Spleen (tissue), 11 donors: Measurements from ENCODE around the gene CTNNBL1. TPM values are rescaled to one million over a fixed set of nuclear protein-coding genes. Genes with fewer than 3 reads are reported as not detected.
A peak's percentile ranks its signal among the peaks of the same experiment; 100 is the strongest.

Experiments used
- DNase-seq: peaks from one replicate; pipeline ENCODE4 v3.0.0-alpha.2; 2020
- H3K27ac ChIP-seq, 8 donors: fragments of 200-600 bp; sonication (generic) in 7 of 8; 1 replicate in 4 of 8; 2 replicates in 4 of 8; pipeline versions ENCODE4 v1.5.0 to v1.8.0; 2016 to 2021; ENCODE audit warnings: inconsistent platforms in 4 of 8, mild to moderate bottlenecking in 4 of 8, moderate library complexity in 1 of 8
- H3K27me3 ChIP-seq, 7 donors: fragments of 200-600 bp; sonication (generic) in 6 of 7; replicated peaks in 1 of 7; 1 replicate in 4 of 7; 2 replicates in 3 of 7; pipeline versions ENCODE4 v1.5.0 to v1.8.0; 2016 to 2021; ENCODE audit warnings: inconsistent platforms in 3 of 7, mild to moderate bottlenecking in 1 of 7
- H3K36me3 ChIP-seq, 6 donors: fragments of 200-600 bp; sonication (generic) in 5 of 6; 1 replicate in 4 of 6; 2 replicates in 2 of 6; pipeline versions ENCODE4 v1.5.0 to v1.8.0; 2016 to 2021; ENCODE audit warnings: inconsistent platforms in 2 of 6
- H3K4me1 ChIP-seq, 6 donors: fragments of 200-600 bp; sonication (generic) in 5 of 6; 1 replicate in 3 of 6; 2 replicates in 3 of 6; pipeline versions ENCODE4 v1.5.0 to v1.8.0; 2016 to 2021; ENCODE audit warnings: inconsistent platforms in 3 of 6
- H3K4me3 ChIP-seq, 8 donors: fragments of 200-600 bp; sonication (generic) in 7 of 8; 1 replicate in 4 of 8; 2 replicates in 4 of 8; pipeline versions ENCODE4 v1.5.0 to v1.8.0; 2016 to 2021; ENCODE audit warnings: inconsistent platforms in 4 of 8, mild to moderate bottlenecking in 4 of 8, moderate library complexity in 2 of 8
- H3K9me3 ChIP-seq, 8 donors: fragments of 200-600 bp; sonication (generic) in 7 of 8; 1 replicate in 4 of 8; 2 replicates in 4 of 8; pipeline versions ENCODE4 v1.5.0 to v1.8.0; 2016 to 2021; ENCODE audit warnings: inconsistent platforms in 4 of 8
- POLR2A ChIP-seq, 3 donors: fragments of 450-650 bp; IDR thresholded peaks; one replicate each; pipeline ENCODE4 v1.5.1; 2017; ENCODE audit warnings: antibody characterized with exemption in 3 of 3, mild to moderate bottlenecking in 1 of 3
- POLR2AphosphoS5 ChIP-seq, 3 donors: sonication (generic); formaldehyde crosslinking; IDR thresholded peaks; one replicate each; pipeline ENCODE4 v1.5.1; 2017; ENCODE audit warnings: antibody characterized with exemption in 3 of 3
- WGBS, 5 donors: extraction: QIAGEN DNeasy Blood & Tissue Kit in 3 of 5; methylation state at CpG; one replicate each; pipeline versions ENCODE4 v1.1.5 to v1.1.7; 2013 to 2018; 5-methylcytosine and 5-hydroxymethylcytosine counted together
- intact Hi-C: fragments of 100-400 bp; cut with DNase I; formaldehyde crosslinking; loops from one replicate; pipeline ENCODE4 v1.15.0; 2023; ENCODE audit warnings: low total_unique reads
- polyA plus RNA-seq, 3 donors: library from polyadenylated mRNA; stranded (reverse); fragments of 200-250 nt; gene quantifications; one replicate each; pipeline ENCODE4 v1.2.1, GENCODE V29; 2013
- total RNA-seq, 7 donors: library from RNA; depleted of rRNA in 3 of 7; stranded (reverse); fragments of >200 nt in 3 of 7; fragmentation: NEBNext Ultra II Directional in 4 of 7; extraction: Animal tissue kit (Norgen Biotek cat#: 25700) in 4 of 7; gene quantifications; one replicate each; pipeline versions ENCODE4 v1.1.0 to v1.2.1, GENCODE V29; 2016 to 2021
- TF ChIP-seq, protein P1 (sequence below), 11 experiments: fragments of 200-600 bp in 7 of 11; fragments of 450-650 bp in 4 of 11; sonication (generic) in 4 of 11; IDR thresholded peaks in 8 of 11; conservative IDR thresholded peaks in 3 of 11; 1 replicate in 7 of 11; 2 replicates in 4 of 11; pipeline versions ENCODE4 v1.4.0 to v1.8.0; 2016 to 2021; ENCODE audit warnings: antibody characterized with exemption in 11 of 11, inconsistent platforms in 4 of 11, mild to moderate bottlenecking in 1 of 11
- donor health status: healthy with polysubstance abuse.
- donor health status: DM: no; HTN: no; CAD: no; lungs with moderate emphysema.
- donor health status: DM: no; HTN: no; CAD: no.
- donor health status: Bipolar disorder and iron deficiency.
- donor health status: healthy.
- donor health status: DM: no; HTN: no; CAD: no.
- donor health status: DM: yes; HTN: yes; CAD: no.

Gene CTNNBL1
- total and polyA plus RNA-seq, 10 donors = 46.5 to 135 (median 82.9) TPM

DNA sequence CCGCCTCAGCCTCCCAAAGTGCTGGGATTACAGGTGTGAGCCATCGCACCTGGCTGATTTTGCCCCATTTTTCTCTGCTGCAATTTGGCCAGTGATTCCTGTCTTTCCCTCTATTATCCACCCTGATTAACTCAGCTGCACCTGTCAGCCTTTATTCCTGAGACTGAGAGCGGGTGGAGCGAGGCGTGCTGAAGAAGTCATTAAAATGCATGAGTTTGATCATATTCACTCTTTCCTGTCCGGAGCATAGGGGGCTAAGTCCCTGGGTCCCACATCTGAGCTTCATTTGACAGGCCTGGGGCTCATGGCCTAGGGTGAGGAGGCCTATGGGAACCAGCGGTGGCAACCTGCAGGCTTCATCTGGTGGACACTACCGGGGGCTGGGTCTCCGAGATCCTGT, 25.7 kb upstream of the CTNNBL1 start:
- Histone ChIP-seq H3K9me3 (peaks cover 0 to 21% (median 13%) of the 10 kb centered on the region in 8 donors), H3K4me1 (peaks cover 0 to 14% (median 4%) of the 10 kb centered on the region in 6 donors), H3K4me3 (no peak overlapping the region), H3K27ac (no peak overlapping the region), H3K36me3 (no peaks in the 10 kb centered on the region), H3K27me3 (peaks cover 0 to 48% (median 0%) of the 10 kb centered on the region in 7 donors)
- intact Hi-C loops = no loop called here
- TF ChIP-seq POLR2AphosphoS5 (IDR thresholded peaks at IDR 0.05) = no peak
- TF ChIP-seq POLR2A (IDR thresholded peaks at IDR 0.05) = no peak
- TF ChIP-seq, protein P1, sequence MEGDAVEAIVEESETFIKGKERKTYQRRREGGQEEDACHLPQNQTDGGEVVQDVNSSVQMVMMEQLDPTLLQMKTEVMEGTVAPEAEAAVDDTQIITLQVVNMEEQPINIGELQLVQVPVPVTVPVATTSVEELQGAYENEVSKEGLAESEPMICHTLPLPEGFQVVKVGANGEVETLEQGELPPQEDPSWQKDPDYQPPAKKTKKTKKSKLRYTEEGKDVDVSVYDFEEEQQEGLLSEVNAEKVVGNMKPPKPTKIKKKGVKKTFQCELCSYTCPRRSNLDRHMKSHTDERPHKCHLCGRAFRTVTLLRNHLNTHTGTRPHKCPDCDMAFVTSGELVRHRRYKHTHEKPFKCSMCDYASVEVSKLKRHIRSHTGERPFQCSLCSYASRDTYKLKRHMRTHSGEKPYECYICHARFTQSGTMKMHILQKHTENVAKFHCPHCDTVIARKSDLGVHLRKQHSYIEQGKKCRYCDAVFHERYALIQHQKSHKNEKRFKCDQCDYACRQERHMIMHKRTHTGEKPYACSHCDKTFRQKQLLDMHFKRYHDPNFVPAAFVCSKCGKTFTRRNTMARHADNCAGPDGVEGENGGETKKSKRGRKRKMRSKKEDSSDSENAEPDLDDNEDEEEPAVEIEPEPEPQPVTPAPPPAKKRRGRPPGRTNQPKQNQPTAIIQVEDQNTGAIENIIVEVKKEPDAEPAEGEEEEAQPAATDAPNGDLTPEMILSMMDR (IDR thresholded peaks at IDR 0.05 in 8 of 11, conservative IDR thresholded peaks at IDR 0.05 in 3 of 11) = no peak
- 86 to 95% (median 94%) methylated on average over 9 of the region's 9 CpGs for WGBS, 5 donors
- DNase-seq = no peak

DNA sequence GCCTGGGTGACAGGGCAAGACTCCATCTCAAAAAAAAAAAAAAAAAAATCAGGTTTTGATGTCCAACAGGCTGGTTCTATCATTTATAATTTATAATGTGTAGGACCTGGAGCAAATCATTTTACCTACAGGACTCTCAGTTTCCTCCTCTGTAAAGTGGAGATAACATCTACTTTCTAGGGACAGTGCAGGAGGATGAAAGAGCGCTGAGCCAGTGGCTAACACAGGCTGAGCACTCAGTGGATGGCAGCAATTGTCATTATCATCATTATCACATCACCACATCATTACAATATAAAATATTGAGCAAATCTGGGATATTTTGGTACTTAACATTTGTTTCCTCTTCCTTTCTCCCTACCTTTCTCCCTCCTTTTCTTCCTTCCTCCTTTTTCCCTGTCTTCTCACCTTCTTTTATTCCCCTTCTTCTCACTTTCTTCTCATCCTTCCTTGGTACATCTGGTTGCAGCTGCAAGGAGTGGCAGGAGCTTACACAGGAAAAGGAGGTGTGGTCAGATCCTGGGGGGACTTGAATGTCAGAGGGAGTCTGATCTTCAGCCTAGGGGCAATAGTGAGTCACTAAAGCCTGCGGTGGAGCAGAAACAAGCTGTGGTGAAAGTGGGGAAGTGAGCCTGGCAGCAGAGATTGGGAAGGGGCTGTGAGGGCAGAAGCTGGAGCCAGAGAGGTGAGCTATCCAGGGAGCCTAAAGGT, 24.6 kb upstream of the CTNNBL1 start:
- intact Hi-C loops = no loop called here
- no peaks in the 10 kb centered on the region for H3K36me3 ChIP-seq
- 29 to 52% (median 47%) methylated on average over 2 of the region's 2 CpGs for WGBS, 5 donors

DNA sequence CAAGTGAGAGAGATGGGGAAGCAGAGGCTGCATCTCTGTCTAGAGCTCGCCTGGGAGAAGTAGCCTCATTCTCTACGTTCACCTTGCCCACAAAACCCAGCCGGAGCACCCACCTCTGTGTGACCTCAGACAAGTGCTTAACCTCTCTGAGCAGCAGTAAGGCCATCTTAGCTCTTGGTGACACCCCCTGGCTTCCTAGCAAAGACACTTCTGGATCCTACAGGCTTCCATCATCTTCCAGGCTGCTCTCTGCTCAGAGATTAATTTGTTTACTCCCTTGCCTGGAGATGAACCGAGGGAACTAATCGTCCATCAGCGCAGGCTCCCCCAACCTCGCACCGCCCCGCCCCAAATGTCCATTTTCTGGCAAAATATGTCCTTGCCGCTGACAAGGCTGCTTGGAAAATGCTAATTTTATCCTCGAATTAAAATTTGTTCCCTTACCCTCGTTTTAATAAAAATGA, 24.0 kb upstream of the CTNNBL1 start:
- peak overlapping the region in 1 of 8 donors; percentile 37 for H3K4me3 ChIP-seq
- H3K27me3 ChIP-seq = peaks cover 0 to 48% (median 0%) of the 10 kb centered on the region in 7 donors
- WGBS, 5 donors = 55 to 67% (median 58%) methylated on average over 12 of the region's 12 CpGs

More for the DNA sequence above, 24.6 kb upstream of the CTNNBL1 start:
- Histone ChIP-seq H3K4me1 (peaks cover 0 to 14% (median 4%) of the 10 kb centered on the region in 6 donors), H3K27ac (no peak overlapping the region), H3K9me3 (peaks cover 0 to 21% (median 12%) of the 10 kb centered on the region in 8 donors), H3K4me3 (no peak overlapping the region), H3K27me3 (peaks cover 0 to 48% (median 0%) of the 10 kb centered on the region in 7 donors)
- TF ChIP-seq, protein P1 (IDR thresholded peaks at IDR 0.05 in 8 of 11, conservative IDR thresholded peaks at IDR 0.05 in 3 of 11) = no peak
- no peak for TF ChIP-seq POLR2A (IDR thresholded peaks at IDR 0.05)
- TF ChIP-seq POLR2AphosphoS5 (IDR thresholded peaks at IDR 0.05) = no peak
- no peak for DNase-seq

More for the DNA sequence above, 24.0 kb upstream of the CTNNBL1 start:
- Histone ChIP-seq H3K4me1 (peaks cover 0 to 14% (median 4%) of the 10 kb centered on the region in 6 donors), H3K36me3 (no peaks in the 10 kb centered on the region), H3K27ac (no peak overlapping the region), H3K9me3 (peaks cover 0 to 15% (median 8%) of the 10 kb centered on the region in 8 donors)
- TF ChIP-seq POLR2AphosphoS5 (IDR thresholded peaks at IDR 0.05) (no peak), POLR2A (IDR thresholded peaks at IDR 0.05) (no peak)
- TF ChIP-seq, protein P1 (IDR thresholded peaks at IDR 0.05 in 8 of 11, conservative IDR thresholded peaks at IDR 0.05 in 3 of 11) = no peak
- intact Hi-C loops = no loop called here
- no peak for DNase-seq
